Upper lobe of left lung (tissue), 6 donors: ENCODE results near the gene DPEP2. TPM values are rescaled to one million over a fixed set of nuclear protein-coding genes. Genes with fewer than 3 reads are reported as not detected.
A peak's percentile ranks its signal among the peaks of the same experiment; 100 is the strongest.

Experiments
- ATAC-seq, 2 donors: fragments of 200-7000 bp; cut with Tn5 transposase; one replicate each; pipeline ENCODE4 v1.9.1; 2022; ENCODE audit warnings: mild to moderate bottlenecking in 2 of 2, moderate library complexity in 2 of 2; ENCODE audit not compliant: low FRiP score in 2 of 2
- DNase-seq, 2 donors: peaks; one replicate each; pipeline ENCODE4 v3.0.0-alpha.2; 2019 to 2020
- H3K27ac ChIP-seq, 4 donors: fragments of 200-600 bp; sonication (generic); one replicate each; pipeline ENCODE4 v1.5.1; 2016 to 2019
- H3K27me3 ChIP-seq, 4 donors: fragments of 200-600 bp; sonication (generic); one replicate each; pipeline ENCODE4 v1.5.1; 2017 to 2019
- H3K36me3 ChIP-seq, 4 donors: fragments of 200-600 bp; sonication (generic); one replicate each; pipeline ENCODE4 v1.5.1; 2016 to 2019
- H3K4me1 ChIP-seq, 4 donors: fragments of 200-600 bp; sonication (generic); one replicate each; pipeline ENCODE4 v1.5.1; 2018 to 2019
- H3K4me3 ChIP-seq, 4 donors: fragments of 200-600 bp; sonication (generic); one replicate each; pipeline ENCODE4 v1.5.1; 2017 to 2019; ENCODE audit warnings: mild to moderate bottlenecking in 2 of 4, moderate library complexity in 1 of 4
- H3K9me3 ChIP-seq, 4 donors: fragments of 200-600 bp; sonication (generic); one replicate each; pipeline ENCODE4 v1.5.1; 2018 to 2019
- CTCF ChIP-seq, 6 experiments: fragments of 450-650 bp in 4 of 6; fragments of 200-600 bp in 2 of 6; sonication (generic) in 2 of 6; IDR thresholded peaks; one replicate each; pipeline ENCODE4 v1.5.1; 2016 to 2019; ENCODE audit warnings: antibody characterized with exemption in 6 of 6
- EP300 ChIP-seq, 4 donors: sonication (generic); formaldehyde crosslinking; IDR thresholded peaks; one replicate each; pipeline ENCODE4 v1.5.1; 2017; ENCODE audit warnings: antibody characterized with exemption in 4 of 4, control low read depth in 2 of 4
- POLR2A ChIP-seq, 4 donors: fragments of 450-650 bp; IDR thresholded peaks; one replicate each; pipeline ENCODE4 v1.5.1; 2016 to 2017; ENCODE audit warnings: antibody characterized with exemption in 4 of 4, mild to moderate bottlenecking in 2 of 4
- POLR2AphosphoS5 ChIP-seq, 2 donors: sonication (generic); formaldehyde crosslinking; IDR thresholded peaks; one replicate each; pipeline ENCODE4 v1.5.1; 2017; ENCODE audit warnings: antibody characterized with exemption in 2 of 2
- WGBS, 2 donors: methylation state at CpG; one replicate each; pipeline ENCODE4 v1.1.5; 2017 to 2018; 5-methylcytosine and 5-hydroxymethylcytosine counted together
- total RNA-seq, 6 donors: library from RNA; depleted of rRNA in 4 of 6; stranded (reverse); fragments of >200 nt in 4 of 6; gene quantifications; one replicate each; pipeline versions ENCODE4 v1.1.0 to v1.2.1, GENCODE V29; 2016 to 2021
- donor health status: DM: no; HTN: no; CAD: no; lungs with moderate emphysema.
- donor health status: DM: no; HTN: yes; CAD: no; lungs with severe emphysema.

Gene DPEP2
- total RNA-seq, 6 donors from 2014 or later = 7.1 to 56.6 (median 23.0) TPM

GRCh38 chr16:67966549-67967182 is 32.6 kb downstream of the DPEP2 start:
- peak overlapping the region; percentile 40 to 99 (median 76) for H3K4me3 ChIP-seq
- peak in 1 of 2 donors; percentile 51 for DNase-seq
- H3K27me3 ChIP-seq = no peaks in the 10 kb centered on the region
- peak in 1 of 4 donors; percentile 15 for TF ChIP-seq POLR2A (IDR thresholded peaks at IDR 0.05)
- no peak for TF ChIP-seq POLR2AphosphoS5 (IDR thresholded peaks at IDR 0.05)
- WGBS, 2 donors = 20 to 47% methylated on average over 1 to 3 of the region's 3 CpGs
- ATAC-seq = peak; percentile 3 to 36
- peaks cover 42 to 66% (median 51%) of the 10 kb centered on the region in 4 donors for H3K4me1 ChIP-seq
- peaks cover 0 to 23% (median 14%) of the 10 kb centered on the region in 4 donors for H3K36me3 ChIP-seq
- no peaks in the 10 kb centered on the region for H3K9me3 ChIP-seq
- peak overlapping the region; percentile 90 to 98 (median 96) for H3K27ac ChIP-seq

- peak overlapping the region; percentile 90 to 98 (median 96) for H3K27ac ChIP-seq
- peak overlapping the region in 3 of 4 donors; percentile 74 to 99 (median 78) for H3K4me3 ChIP-seq
- DNase-seq = no peak
- WGBS, 2 donors = 69 to 73% methylated on average over 8 of the region's 11 CpGs
- peaks cover 50 to 74% (median 57%) of the 10 kb centered on the region in 4 donors for H3K4me1 ChIP-seq
- no peaks in the 10 kb centered on the region for H3K9me3 ChIP-seq
- H3K36me3 ChIP-seq = peaks cover 0 to 31% (median 22%) of the 10 kb centered on the region in 4 donors
- H3K27me3 ChIP-seq = no peaks in the 10 kb centered on the region
- no peak for ATAC-seq
- TF ChIP-seq POLR2A (IDR thresholded peaks at IDR 0.05) (no peak), CTCF (IDR thresholded peaks at IDR 0.05) (no peak), POLR2AphosphoS5 (IDR thresholded peaks at IDR 0.05) (no peak), EP300 (IDR thresholded peaks at IDR 0.05) (no peak)
Measured at GRCh38 chr16:67965668-67966548, 33.4 kb downstream of the DPEP2 start.

- Histone ChIP-seq H3K36me3 (peaks cover 0 to 43% (median 30%) of the 10 kb centered on the region in 4 donors), H3K4me1 (peaks cover 62 to 86% (median 67%) of the 10 kb centered on the region in 4 donors), H3K27me3 (no peaks in the 10 kb centered on the region), H3K4me3 (no peak overlapping the region), H3K27ac (peak overlapping the region; percentile 41 to 98 (median 96)), H3K9me3 (no peaks in the 10 kb centered on the region)
- 82 to 88% methylated on average over 6 of the region's 6 CpGs for WGBS, 2 donors
- DNase-seq = no peak
- ATAC-seq = no peak
- TF ChIP-seq EP300 (IDR thresholded peaks at IDR 0.05) (no peak), CTCF (IDR thresholded peaks at IDR 0.05) (no peak), POLR2AphosphoS5 (IDR thresholded peaks at IDR 0.05) (no peak), POLR2A (IDR thresholded peaks at IDR 0.05) (no peak)
Measured at GRCh38 chr16:67964477-67965131, 34.7 kb downstream of the DPEP2 start.

- Histone ChIP-seq H3K9me3 (no peaks in the 10 kb centered on the region), H3K36me3 (peaks cover 0 to 51% (median 34%) of the 10 kb centered on the region in 4 donors), H3K4me3 (peak overlapping the region in 1 of 4 donors; percentile 6), H3K27ac (peak overlapping the region; percentile 41 to 97 (median 52)), H3K27me3 (no peaks in the 10 kb centered on the region), H3K4me1 (peaks cover 70 to 86% (median 71%) of the 10 kb centered on the region in 4 donors)
- DNase-seq (peak in 1 of 2 donors; percentile 78), ATAC-seq (no peak)
- TF ChIP-seq POLR2AphosphoS5 (IDR thresholded peaks at IDR 0.05) = peak in 1 of 2 donors; percentile 15
- TF ChIP-seq CTCF (IDR thresholded peaks at IDR 0.05) = no peak
- WGBS, 2 donors = 76 to 80% methylated on average over 15 to 31 of the region's 32 CpGs
Measured at GRCh38 chr16:67963662-67964321, 35.5 kb downstream of the DPEP2 start.
